HUES6 (cell line): ENCODE measurements around the gene EXTL2.
"Not testable (repeated sequence)": the region's sequence is repeated elsewhere in the genome, so short reads cannot be mapped to it uniquely, and the experiment has no call there.

Experiments
- H3K27ac ChIP-seq: 2 replicates; pipeline ENCODE4 v1.7.0; 2013; ENCODE audit warnings: low read depth, mild to moderate bottlenecking, low read length, inconsistent platforms
- H3K27me3 ChIP-seq: 2 replicates; pipeline ENCODE4 v1.6.1; 2013; ENCODE audit warnings: low read length; ENCODE audit not compliant: control insufficient read depth, insufficient read depth
- H3K36me3 ChIP-seq: 2 replicates; pipeline ENCODE4 v1.6.1; 2013; ENCODE audit warnings: low read length; ENCODE audit not compliant: control insufficient read depth, insufficient read depth
- H3K4me1 ChIP-seq: 2 replicates; pipeline ENCODE4 v1.6.1; 2013; ENCODE audit warnings: low read length; ENCODE audit not compliant: control insufficient read depth, insufficient read depth
- H3K4me3 ChIP-seq: 2 replicates; pipeline ENCODE4 v1.5.1; 2013; ENCODE audit warnings: low read depth, low read length
- H3K9ac ChIP-seq: one replicate; pipeline ENCODE4 v1.6.1; 2013; ENCODE audit warnings: mild to moderate bottlenecking, low read length
- H3K9me3 ChIP-seq: 2 replicates; pipeline ENCODE4 v1.6.1; 2013; ENCODE audit warnings: low read depth, low read length; ENCODE audit not compliant: control insufficient read depth, insufficient read depth

Gene EXTL2

GRCh38 chr1:100852976-100853375 lies 41.7 kb downstream of the EXTL2 start:
- H3K9ac ChIP-seq: no peak overlapping the region
- H3K4me3 ChIP-seq: no peak overlapping the region
- no peaks in the 10 kb centered on the region for H3K36me3 ChIP-seq

GRCh38 chr1:100851726-100852125 lies 42.9 kb downstream of the EXTL2 start:
- Histone ChIP-seq H3K9me3 (no peaks in the 10 kb centered on the region), H3K27me3 (peaks cover 4% of the 10 kb centered on the region; the same call in 1 of the 2 replicates), H3K4me1 (no peaks in the 10 kb centered on the region; the same call in 1 of the 2 replicates), H3K36me3 (no peaks in the 10 kb centered on the region), H3K9ac (no peak overlapping the region), H3K27ac (no peak overlapping the region), H3K4me3 (no peak overlapping the region)

More at GRCh38 chr1:100852976-100853375, 41.7 kb downstream of the EXTL2 start:
- Histone ChIP-seq H3K4me1 (no peaks in the 10 kb centered on the region), H3K9me3 (no peaks in the 10 kb centered on the region), H3K27ac (no peak overlapping the region), H3K27me3 (peaks cover 4% of the 10 kb centered on the region; the same call in 1 of the 2 replicates)

GRCh38 chr1:100847361-100848082 lies 47.1 kb downstream of the EXTL2 start:
- H3K27ac ChIP-seq: no peak overlapping the region
- peaks cover 3% of the 10 kb centered on the region; the same call in 1 of the 2 replicates for H3K9me3 ChIP-seq
- no peak overlapping the region for H3K9ac ChIP-seq
- peaks cover 4% of the 10 kb centered on the region; the same call in 1 of the 2 replicates for H3K27me3 ChIP-seq
- no peaks in the 10 kb centered on the region; the same call in 1 of the 2 replicates for H3K4me1 ChIP-seq
- no peaks in the 10 kb centered on the region for H3K36me3 ChIP-seq
- H3K4me3 ChIP-seq: no peak overlapping the region

GRCh38 chr1:100843160-100843559 lies 51.5 kb downstream of the EXTL2 start:
- not testable (repeated sequence) for H3K9me3 ChIP-seq, H3K27ac ChIP-seq

GRCh38 chr1:100835866-100836842 lies 58.5 kb downstream of the EXTL2 start:
- Histone ChIP-seq H3K4me1 (no peaks in the 10 kb centered on the region), H3K27ac (no peak overlapping the region), H3K4me3 (no peak overlapping the region), H3K9ac (no peak overlapping the region), H3K27me3 (no peaks in the 10 kb centered on the region), H3K36me3 (no peaks in the 10 kb centered on the region), H3K9me3 (peaks cover 2% of the 10 kb centered on the region; the same call in 1 of the 2 replicates)

More at GRCh38 chr1:100843160-100843559, 51.5 kb downstream of the EXTL2 start:
- H3K9ac ChIP-seq, H3K4me1 ChIP-seq, H3K27me3 ChIP-seq, H3K36me3 ChIP-seq, H3K4me3 ChIP-seq: not testable (repeated sequence)

- no peaks in the 10 kb centered on the region for H3K36me3 ChIP-seq
- H3K4me3 ChIP-seq: no peak overlapping the region
- no peak overlapping the region for H3K27ac ChIP-seq
- H3K27me3 ChIP-seq: no peaks in the 10 kb centered on the region
- H3K9me3 ChIP-seq: peaks cover 1% of the 10 kb centered on the region; the same call in 1 of the 2 replicates
- no peak overlapping the region for H3K9ac ChIP-seq
- H3K4me1 ChIP-seq: no peaks in the 10 kb centered on the region
These were observed 59.6 kb downstream of the EXTL2 start for GRCh38 chr1:100834777-100835660.

- no peaks in the 10 kb centered on the region for H3K27me3 ChIP-seq
- H3K4me3 ChIP-seq: no peak overlapping the region
- H3K4me1 ChIP-seq: no peaks in the 10 kb centered on the region
- no peaks in the 10 kb centered on the region for H3K9me3 ChIP-seq
- no peak overlapping the region for H3K9ac ChIP-seq
- no peaks in the 10 kb centered on the region for H3K36me3 ChIP-seq
- no peak overlapping the region for H3K27ac ChIP-seq
These were observed 61.8 kb downstream of the EXTL2 start for GRCh38 chr1:100832694-100833428.

- not testable (repeated sequence) for H3K4me1 ChIP-seq, H3K27me3 ChIP-seq, H3K9ac ChIP-seq, H3K4me3 ChIP-seq, H3K27ac ChIP-seq, H3K9me3 ChIP-seq, H3K36me3 ChIP-seq
These were observed 69.0 kb downstream of the EXTL2 start for GRCh38 chr1:100825666-100826065.
